ENCODE data around the gene ABHD14A.

DNA sequence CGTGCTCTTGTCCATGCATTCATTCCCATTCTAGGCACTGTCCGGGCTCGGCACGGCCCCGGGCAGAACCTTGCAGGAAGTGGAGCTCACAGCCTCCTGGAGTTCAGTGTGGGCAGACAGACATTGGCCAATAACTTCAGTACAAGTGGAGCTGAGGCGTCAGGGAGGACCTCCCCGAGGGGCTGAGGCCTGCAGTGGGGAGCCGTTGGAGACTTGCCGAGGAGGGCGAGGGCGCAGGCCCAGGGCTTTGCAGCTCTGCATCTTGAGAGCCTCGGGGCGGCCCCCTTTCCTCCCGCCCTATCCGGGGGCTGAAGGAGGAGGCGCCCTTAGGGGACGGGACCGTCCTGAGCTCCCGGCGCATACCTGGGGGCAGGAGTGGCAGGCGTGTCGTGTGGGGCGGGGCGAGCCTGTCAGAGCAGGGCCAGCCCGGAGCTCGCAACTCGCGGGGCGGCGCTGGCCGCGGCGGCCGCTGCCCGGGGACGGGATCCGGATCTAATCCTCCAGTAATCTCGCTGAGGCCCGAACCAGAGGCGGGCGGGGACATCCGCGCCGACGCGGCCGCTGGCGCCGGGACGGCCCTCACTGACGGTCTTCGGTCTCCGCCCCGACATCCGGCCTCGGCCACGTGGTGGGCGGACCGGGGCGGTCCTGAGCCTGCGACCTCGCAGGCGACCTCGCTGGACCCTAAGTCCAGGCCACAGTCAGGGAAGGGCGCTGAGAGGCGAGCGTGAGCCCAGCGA, 8.1 kb downstream of the ABHD14A start, which contains the start of gene ACY1:
- TF ChIP-seq, protein P1, sequence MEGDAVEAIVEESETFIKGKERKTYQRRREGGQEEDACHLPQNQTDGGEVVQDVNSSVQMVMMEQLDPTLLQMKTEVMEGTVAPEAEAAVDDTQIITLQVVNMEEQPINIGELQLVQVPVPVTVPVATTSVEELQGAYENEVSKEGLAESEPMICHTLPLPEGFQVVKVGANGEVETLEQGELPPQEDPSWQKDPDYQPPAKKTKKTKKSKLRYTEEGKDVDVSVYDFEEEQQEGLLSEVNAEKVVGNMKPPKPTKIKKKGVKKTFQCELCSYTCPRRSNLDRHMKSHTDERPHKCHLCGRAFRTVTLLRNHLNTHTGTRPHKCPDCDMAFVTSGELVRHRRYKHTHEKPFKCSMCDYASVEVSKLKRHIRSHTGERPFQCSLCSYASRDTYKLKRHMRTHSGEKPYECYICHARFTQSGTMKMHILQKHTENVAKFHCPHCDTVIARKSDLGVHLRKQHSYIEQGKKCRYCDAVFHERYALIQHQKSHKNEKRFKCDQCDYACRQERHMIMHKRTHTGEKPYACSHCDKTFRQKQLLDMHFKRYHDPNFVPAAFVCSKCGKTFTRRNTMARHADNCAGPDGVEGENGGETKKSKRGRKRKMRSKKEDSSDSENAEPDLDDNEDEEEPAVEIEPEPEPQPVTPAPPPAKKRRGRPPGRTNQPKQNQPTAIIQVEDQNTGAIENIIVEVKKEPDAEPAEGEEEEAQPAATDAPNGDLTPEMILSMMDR (IDR thresholded peaks at IDR 0.05; ENCODE audit: insufficient read depth, low read length) = no peak
- TF ChIP-seq GABPA (IDR thresholded peaks at IDR 0.05; ENCODE audit: low read depth) (0 out of 2 replicates have a peak, but pooled peaks have one; percentile 43), SPI1 (IDR thresholded peaks at IDR 0.05; ENCODE audit: borderline replicate concordance, low read depth) (no peak)
- TF ChIP-seq, protein P2, sequence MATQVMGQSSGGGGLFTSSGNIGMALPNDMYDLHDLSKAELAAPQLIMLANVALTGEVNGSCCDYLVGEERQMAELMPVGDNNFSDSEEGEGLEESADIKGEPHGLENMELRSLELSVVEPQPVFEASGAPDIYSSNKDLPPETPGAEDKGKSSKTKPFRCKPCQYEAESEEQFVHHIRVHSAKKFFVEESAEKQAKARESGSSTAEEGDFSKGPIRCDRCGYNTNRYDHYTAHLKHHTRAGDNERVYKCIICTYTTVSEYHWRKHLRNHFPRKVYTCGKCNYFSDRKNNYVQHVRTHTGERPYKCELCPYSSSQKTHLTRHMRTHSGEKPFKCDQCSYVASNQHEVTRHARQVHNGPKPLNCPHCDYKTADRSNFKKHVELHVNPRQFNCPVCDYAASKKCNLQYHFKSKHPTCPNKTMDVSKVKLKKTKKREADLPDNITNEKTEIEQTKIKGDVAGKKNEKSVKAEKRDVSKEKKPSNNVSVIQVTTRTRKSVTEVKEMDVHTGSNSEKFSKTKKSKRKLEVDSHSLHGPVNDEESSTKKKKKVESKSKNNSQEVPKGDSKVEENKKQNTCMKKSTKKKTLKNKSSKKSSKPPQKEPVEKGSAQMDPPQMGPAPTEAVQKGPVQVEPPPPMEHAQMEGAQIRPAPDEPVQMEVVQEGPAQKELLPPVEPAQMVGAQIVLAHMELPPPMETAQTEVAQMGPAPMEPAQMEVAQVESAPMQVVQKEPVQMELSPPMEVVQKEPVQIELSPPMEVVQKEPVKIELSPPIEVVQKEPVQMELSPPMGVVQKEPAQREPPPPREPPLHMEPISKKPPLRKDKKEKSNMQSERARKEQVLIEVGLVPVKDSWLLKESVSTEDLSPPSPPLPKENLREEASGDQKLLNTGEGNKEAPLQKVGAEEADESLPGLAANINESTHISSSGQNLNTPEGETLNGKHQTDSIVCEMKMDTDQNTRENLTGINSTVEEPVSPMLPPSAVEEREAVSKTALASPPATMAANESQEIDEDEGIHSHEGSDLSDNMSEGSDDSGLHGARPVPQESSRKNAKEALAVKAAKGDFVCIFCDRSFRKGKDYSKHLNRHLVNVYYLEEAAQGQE (IDR thresholded peaks at IDR 0.05; ENCODE audit: insufficient replicate concordance, low read depth) = peak; percentile 10

Data from HL-60 (cell line).